HG03378 (cell line): ENCODE data around the gene ZBTB16.

Experiments used
- ATAC-seq: cut with Tn5 transposase; IDR thresholded peaks from one replicate; pipeline ENCODE4 v1.9.1; 2021; ENCODE audit warnings: mild to moderate bottlenecking, moderate library complexity; ENCODE audit not compliant: unreplicated experiment

Gene ZBTB16

DNA sequence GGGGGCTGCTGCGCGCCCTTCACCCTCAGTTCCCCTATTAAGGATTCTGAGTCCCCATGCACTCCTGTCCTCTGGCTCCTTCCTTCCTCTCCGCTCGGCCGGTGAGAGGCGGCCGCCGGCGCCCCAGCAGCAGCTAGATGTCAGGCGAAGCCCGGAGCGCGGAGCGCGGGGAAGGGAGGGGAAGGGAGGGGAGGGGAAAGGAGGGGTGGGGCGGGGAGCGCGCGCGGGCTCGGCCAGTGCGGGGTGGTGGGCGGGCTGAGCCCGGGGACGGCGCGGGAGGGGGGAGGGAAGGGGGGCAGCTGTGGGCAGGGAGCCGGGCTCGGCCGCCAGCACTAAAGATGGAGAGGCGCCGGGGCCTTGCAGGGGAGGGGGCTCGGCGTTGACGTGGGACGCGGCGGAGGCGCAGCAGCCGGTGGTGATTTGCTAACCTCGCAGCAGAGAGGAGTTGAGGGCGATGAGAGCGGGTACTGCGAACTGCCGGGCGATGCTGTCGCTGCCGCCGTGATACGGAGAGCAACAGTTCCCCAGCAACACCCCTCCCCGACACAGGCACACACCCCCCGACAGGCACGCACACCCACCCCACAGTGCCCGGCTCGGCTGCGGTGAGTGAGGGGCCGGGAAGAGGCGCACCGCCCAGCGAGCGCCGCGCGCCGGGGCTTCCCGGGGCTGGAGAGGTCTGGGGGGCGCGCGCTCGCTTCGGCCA, at the start of gene ZBTB16:
TSS of gene ZBTB16 (plus strand) at position 434 of the 706 bp plus-strand sequence. CDS start 3,590 bp downstream, outside the sequence.
- no peak for ATAC-seq

GRCh38 chr11:114010931-114011330, 48.6 kb upstream of the ZBTB16 start:
- ATAC-seq = no peak

DNA sequence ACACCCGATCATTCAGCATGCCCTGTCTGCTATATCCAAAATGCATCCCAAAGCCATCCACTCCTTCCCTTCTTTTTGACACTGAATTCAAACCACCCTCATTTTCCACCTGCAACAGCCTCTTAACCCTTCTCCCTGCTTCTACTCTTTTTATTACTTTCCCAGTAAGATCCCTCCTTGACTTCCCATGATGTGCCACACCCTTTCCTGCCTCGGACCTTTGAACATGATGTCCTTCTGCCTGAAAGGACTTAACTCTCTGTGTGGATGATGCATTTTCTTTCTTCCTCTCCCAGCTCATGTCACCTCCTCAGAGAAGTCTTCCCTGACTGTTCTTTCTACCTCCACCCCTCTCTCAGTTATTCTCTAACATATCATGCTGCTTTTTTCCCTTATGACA, 48.1 kb upstream of the ZBTB16 start:
- ATAC-seq = no peak

DNA sequence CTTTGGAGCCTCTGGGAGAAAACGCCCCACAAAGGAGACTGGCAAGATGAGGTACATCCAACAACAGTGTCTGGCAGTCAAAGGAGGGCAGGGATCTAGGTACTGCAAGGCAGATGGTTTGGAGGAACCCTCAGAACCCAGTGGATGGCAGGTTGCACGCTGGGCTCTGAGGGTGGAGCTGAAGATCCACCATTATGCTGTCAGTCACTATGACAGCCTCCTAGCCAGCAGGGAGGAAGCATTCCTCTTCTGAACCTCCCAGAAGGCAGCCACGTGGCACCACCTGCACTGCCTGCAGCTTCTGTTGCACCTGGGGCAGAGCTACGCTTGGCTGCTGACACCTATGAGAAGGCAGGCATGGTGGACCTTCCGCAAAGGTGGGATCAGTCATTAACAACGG, 44.4 kb upstream of the ZBTB16 start:
- ATAC-seq = no peak

- ATAC-seq = no peak
These were observed 42.5 kb upstream of the ZBTB16 start for GRCh38 chr11:114016986-114017385.

DNA sequence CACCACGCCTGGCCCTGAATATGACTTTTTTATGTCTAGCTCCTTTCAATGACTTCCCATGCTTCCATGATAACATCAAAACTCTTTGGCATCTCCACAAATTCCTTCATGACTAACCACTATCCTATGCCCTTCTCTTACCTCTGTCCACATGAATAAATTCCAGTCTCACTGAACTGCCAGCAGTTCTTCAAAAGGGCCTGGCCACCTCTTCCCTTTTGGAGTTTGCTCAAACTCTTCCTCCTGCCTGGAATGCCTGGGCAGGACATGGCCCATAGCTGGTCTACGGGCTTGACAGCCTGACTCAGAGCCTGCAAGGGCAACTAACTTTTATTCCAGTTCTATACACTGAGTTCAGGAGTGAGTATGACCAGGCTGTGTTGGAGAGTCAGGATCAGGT, 41.8 kb upstream of the ZBTB16 start:
- no peak for ATAC-seq

- ATAC-seq = no peak
These were observed 40.5 kb upstream of the ZBTB16 start for GRCh38 chr11:114019046-114019445.

GRCh38 chr11:114019574-114019973, 39.9 kb upstream of the ZBTB16 start:
- ATAC-seq = no peak

DNA sequence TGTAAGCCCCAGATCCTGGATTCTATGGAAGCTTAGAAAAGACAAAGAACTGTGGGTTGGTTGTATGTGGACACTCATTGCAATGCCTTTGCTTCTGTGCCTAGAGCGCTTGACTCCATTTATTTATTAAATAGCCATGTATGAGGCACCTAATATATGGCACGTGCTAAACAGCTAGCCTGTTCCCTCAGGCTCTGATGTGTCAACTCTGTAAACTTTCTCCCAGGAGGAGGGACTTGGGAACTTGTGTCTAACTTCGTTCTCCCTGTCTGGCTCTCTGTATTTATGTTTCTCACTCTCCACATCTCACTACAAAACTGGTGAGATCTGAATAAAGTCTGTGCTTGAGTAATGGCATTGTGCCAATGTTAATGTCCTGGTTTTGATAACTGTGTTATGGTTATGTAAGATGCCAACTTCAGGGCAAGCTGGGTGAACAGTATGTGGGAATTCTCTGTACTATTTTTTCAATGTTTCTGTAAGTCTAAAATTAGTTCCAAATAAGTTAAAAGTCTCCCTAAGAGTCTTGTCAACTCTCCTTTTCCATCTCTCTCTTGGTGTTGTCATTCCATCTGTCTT, 34.1 kb upstream of the ZBTB16 start:
- ATAC-seq = no peak

DNA sequence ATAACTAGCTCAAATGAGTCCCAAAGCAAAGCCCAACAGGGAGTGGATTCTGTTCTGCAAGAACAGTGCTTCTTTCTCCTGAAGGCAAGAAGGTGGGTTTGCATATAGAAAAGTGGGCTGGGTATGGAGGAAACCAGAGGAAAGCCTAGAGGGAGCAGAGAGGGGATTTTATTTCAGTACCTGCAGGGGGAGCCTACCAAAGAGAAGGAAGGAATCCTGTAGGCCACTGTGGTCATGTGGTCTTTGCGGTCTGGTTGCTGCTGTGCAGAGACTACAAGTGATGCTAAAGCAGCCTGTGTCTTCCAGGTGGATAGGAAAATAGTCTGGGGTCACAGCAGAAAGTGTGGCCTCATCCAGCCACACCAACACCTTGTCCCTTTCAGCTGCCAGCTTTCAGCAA, 33.2 kb upstream of the ZBTB16 start:
- ATAC-seq = no peak

GRCh38 chr11:114027391-114027790, 32.1 kb upstream of the ZBTB16 start:
- no peak for ATAC-seq

DNA sequence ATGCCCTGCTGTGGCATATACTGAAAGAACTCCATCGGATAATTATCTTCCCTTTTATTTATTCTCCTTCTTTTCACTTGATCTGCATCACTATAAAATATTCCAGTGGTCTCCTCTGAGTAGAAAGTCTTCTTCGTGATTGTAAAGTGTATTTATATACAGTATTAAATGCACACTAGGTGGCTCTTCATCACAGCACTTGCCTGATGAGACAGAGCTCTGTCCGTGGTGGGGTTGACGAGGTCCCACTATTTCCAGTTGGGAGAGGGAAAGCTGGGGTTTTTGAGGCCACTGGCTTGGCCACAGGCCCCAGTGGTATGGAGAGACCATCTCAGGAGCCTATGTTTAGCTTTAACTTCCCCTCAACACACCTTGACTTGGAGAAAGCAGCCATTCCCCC, 31.6 kb upstream of the ZBTB16 start:
- ATAC-seq = no peak

- ATAC-seq = no peak
These were observed 28.1 kb upstream of the ZBTB16 start for GRCh38 chr11:114031246-114031966.

DNA sequence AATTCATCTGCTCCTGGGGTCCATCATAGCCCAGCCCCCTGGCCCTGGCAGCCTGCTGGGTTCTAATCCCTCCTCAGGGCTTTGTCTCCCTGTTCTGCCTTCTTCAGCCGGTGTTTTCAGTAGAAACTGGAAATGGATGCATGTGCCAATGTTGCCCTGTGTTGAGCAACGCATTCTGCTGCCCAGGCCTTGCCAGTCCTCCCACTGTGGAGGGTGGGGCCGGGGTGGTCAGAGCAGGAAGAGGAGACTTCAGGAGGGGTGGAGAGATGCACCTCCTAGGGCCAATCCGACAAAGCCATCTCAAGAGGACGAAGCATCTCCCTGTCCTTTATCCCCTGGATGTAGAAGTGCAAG, 27.6 kb upstream of the ZBTB16 start:
- ATAC-seq = no peak

DNA sequence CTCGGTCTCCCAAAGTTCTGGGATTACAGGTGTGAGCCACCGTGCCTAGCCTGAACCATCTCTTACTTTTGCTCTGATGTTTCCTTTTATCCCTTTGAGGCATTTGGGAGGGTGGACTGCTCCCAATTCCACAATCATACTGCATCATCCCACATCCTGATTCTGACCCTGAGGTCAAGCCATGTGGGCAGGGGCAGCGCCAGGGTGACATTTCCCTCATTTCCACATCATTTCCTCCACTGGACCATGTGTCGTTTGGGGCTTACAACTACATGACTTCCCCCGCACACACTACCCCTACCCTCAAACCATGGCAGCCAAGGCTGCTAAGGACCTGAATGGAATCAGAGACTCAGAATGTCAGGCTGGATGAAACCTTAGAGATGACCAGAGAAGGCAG, 26.4 kb upstream of the ZBTB16 start:
- no peak for ATAC-seq

DNA sequence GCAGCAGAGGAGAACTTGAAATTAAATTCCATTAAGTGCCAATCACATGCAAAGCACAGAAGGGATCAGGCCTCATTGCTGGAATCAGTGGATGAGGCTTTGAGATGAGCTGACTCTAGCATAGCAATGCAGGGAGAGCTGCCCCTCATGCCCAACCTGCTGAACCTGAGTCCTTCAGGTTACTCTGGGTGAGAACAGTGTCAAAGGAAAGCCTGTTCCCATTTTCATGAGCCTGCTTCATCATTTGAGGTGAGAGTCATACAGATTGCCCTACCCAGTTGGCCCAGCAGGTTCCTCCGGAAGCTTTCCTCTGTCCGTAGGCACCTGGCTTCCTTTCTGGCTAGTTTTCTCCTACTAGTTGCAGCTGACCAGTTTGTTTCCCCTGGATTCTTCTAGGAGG, 25.9 kb upstream of the ZBTB16 start:
- ATAC-seq = no peak

DNA sequence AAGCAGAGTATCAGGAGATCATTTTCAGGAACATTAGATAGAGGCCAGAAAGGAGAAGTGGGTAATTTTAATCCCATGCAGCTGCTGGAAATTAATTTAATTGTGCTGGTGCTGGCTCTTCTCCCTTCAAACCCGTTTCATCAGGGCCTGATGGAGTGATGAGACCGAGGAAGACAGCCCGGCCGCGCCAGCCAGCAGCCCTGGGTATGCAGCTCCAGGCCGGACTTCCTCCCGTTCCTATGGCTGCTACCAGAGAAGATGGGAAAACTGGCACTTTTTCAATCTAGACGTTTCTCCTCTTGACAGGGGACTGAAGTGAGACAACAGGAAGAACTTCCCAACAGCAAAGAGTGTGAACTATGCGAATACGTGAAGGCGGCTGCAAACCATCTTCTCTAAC, 24.6 kb upstream of the ZBTB16 start:
- ATAC-seq = no peak

DNA sequence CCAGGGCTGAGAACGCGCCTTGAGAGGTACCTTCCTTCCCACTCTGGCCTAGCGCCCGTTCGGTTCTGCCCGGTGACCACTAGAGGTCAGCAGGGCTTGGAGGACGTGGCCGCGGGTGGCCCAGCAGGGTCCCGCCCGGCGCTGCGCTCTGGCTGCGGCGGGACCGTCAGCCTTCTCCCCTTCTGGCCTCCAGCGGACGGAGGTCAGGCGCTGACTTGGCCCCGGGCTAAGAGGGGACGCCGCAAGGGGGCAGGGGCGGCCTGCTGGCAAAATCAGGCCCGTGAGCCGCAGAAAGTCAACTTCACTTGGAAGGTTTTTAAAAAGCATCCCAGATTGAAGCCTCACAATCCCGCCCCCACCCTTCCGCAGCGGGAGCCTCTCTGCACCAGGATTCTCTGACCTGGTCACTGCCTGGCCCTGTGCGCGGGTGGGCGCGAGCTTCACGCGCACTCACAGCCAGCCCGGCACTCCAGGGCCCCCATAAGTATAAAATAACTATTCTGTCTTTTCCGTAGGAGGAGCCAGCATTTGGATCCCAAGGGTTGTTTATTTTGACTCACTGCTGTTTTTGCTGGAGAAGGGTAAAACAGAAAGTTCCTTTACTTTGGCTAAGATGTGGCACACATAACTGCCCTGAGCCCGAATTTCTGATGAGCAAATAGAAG, 23.2 kb upstream of the ZBTB16 start:
- no peak for ATAC-seq

DNA sequence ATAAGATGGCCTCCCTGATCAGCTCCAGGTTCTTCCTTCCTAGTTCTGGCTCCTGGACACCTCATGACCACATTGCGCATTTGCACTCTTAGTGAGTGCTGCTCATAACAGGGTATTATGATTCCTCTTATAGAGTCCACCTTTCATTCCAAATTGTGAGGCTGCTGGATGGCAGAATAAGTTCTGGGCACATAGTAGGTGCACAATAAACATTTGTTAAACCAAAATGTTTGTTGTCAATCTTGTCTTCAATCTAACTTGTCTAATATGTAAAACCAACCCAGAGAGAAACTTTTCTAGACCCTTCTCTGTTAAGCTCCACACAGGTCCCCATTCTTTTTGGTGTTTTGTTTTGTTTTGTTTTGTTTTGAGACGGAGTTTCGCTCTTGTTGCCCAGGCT, 22.6 kb upstream of the ZBTB16 start:
- ATAC-seq = no peak

- no peak for ATAC-seq
These were observed 20.0 kb upstream of the ZBTB16 start for GRCh38 chr11:114039551-114039950.

DNA sequence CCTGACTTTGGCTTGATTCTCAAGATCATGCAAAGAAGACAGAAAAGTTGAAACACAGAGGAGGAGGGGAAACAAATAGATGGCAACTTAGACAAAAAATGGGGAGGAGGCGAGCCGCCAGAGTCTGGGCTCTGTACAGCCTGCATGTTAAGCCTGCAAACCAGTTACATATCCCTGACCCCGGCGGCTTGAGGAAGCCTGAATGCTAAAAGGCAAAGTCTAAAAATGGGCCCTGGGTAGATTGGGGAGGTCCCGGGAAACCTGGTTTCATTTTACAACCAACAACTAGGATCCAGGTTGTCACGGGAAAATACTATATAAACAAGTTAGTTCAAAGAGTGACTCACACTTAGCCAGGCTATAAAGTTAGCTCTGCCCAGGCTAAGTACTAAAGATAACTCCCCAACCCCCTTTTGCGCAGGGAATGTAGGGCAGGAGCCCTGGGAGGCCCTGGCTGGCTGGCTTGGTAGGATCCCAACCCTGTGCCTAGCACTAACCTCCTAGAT, 18.8 kb upstream of the ZBTB16 start:
- no peak for ATAC-seq

- no peak for ATAC-seq
These were observed 17.3 kb upstream of the ZBTB16 start for GRCh38 chr11:114042234-114042633.
